ENCODE results near the gene OGFRL1. TPM values are rescaled to one million over a fixed set of nuclear protein-coding genes. Genes with fewer than 3 reads are reported as not detected.
A peak's percentile ranks its signal among the peaks of the same experiment; 100 is the strongest.

Gene OGFRL1
- total and polyA plus RNA-seq, 9 of the 15 experiments (the other 6 are each of a cell fraction or from before 2014, with no cell fraction given) = 0.01 to 0.07 (median 0.03) TPM

DNA sequence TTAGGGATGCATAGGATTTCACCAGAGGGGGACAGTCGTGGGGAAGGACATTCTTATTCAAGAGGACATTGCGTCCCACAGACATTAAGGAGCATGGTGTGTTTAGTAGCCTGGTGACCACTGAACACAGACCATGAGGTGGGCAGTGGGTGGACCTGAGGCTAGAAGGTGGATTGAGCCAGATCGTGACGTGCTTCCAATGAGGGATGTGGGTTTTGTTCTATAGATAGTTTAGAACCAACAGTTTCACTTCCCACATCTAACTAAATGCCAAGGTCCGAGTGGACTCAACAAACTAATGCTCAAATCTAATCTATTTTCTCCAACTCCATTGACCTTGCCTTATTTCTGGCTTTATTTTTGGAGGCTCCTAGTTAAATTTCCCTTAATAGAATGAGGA is 58.5 kb downstream of the OGFRL1 start:
- no peaks in the 10 kb centered on the region for H3K9me1 ChIP-seq (ENCODE audit: control insufficient read depth, insufficient read depth, low read length)
- TF ChIP-seq DDX20 (tag; IDR thresholded peaks at IDR 0.05; ENCODE audit: low read depth) = no peak
- TF ChIP-seq, protein P1, sequence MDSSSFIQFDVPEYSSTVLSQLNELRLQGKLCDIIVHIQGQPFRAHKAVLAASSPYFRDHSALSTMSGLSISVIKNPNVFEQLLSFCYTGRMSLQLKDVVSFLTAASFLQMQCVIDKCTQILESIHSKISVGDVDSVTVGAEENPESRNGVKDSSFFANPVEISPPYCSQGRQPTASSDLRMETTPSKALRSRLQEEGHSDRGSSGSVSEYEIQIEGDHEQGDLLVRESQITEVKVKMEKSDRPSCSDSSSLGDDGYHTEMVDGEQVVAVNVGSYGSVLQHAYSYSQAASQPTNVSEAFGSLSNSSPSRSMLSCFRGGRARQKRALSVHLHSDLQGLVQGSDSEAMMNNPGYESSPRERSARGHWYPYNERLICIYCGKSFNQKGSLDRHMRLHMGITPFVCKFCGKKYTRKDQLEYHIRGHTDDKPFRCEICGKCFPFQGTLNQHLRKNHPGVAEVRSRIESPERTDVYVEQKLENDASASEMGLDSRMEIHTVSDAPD (CRISPR knock-in tag; IDR thresholded peaks at IDR 0.05) = no peak
- ChIA-PET CTCF (ENCODE audit: low intra/inter-chr PET ratio) (no interaction called here), POLR2A (no interaction called here)
- no peaks in the 10 kb centered on the region for H4K20me1 ChIP-seq (replicated peaks; ENCODE audit: control insufficient read depth, insufficient read depth, low read length)
- H3K79me2 ChIP-seq (ENCODE audit: control insufficient read depth, insufficient read depth, low read length) = no peaks in the 10 kb centered on the region
- H3K9me3 ChIP-seq (replicated peaks; ENCODE audit: control insufficient read depth, insufficient read depth, low read depth, low read length) = no peaks in the 10 kb centered on the region
- no peak overlapping the region for H3K4me2 ChIP-seq (ENCODE audit: insufficient read depth, low read length)
- H3K4me3 ChIP-seq = no peak overlapping the region
- ATAC-seq = no peak
- no peak overlapping the region for H3K27ac ChIP-seq (ENCODE audit: extremely low read depth, low read depth, low read length)
- in situ Hi-C loops (cut with MboI) = no loop called here
- BruUV-seq (replicated peaks) = no TSS peak
- H3K9ac ChIP-seq (ENCODE audit: insufficient read depth in 1 of 2, low read depth in 2 of 2, low read length in 2 of 2) = no peak overlapping the region
- DNase-seq (ENCODE audit: extremely low read depth in 1 of 4, low spot score in 3 of 4) = no peak
- intact Hi-C loops (cut with micrococcal nuclease) = loop anchor here (5.0 kb wide), 2 partner anchors 640 to 1125 kb away; no protein-coding TSS in a partner anchor
- no peak overlapping the region for H2AFZ ChIP-seq (ENCODE audit: low read depth, low read length)
- H3K27me3 ChIP-seq (ENCODE audit: control insufficient read depth in 2 of 2, insufficient read depth in 2 of 2, low read length in 2 of 2) = no peaks in the 10 kb centered on the region
- no peaks in the 10 kb centered on the region for H3K4me1 ChIP-seq (replicated peaks in 1 of 2; ENCODE audit: control insufficient read depth in 2 of 2, insufficient read depth in 2 of 2, low read length in 2 of 2)
- 1% methylated on average over 5 of the region's 5 CpGs for WGBS (ENCODE audit: insufficient coverage, low coverage, missing lambda C conversion rate)
- FAIRE-seq = no peak
- no peaks in the 10 kb centered on the region for H3K36me3 ChIP-seq (ENCODE audit: control insufficient read depth, insufficient read depth, low read length)

DNA sequence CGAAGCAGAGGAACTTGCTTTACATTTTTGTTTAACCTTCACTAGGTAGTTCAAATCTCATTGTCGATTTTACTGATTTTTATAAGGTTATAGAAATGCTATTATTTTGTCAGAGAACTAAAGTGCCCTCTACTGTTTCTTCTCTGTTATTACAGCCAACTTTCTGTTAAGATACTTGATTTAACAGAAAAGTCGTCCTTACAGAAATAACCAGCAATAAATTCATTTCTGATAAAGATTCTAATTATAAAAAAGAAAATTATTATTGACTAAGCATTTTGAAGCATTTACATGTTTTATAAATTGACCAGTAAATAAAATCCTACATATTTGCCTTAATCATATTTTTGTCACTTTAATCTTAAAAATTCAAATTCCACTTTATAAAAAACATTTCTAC is 60.8 kb downstream of the OGFRL1 start:
- CTCF ChIA-PET (ENCODE audit: low intra/inter-chr PET ratio) = interaction anchor here (1.2 kb wide), 1 partner anchor 159 kb away, joined by 4 read pairs; no protein-coding TSS in a partner anchor

More for the DNA sequence above, 60.8 kb downstream of the OGFRL1 start:
- H3K4me2 ChIP-seq (ENCODE audit: insufficient read depth, low read length) = no peak overlapping the region
- H3K9me3 ChIP-seq (replicated peaks; ENCODE audit: control insufficient read depth, insufficient read depth, low read depth, low read length) = no peaks in the 10 kb centered on the region
- DNase-seq (ENCODE audit: extremely low read depth in 1 of 4, low spot score in 3 of 4) (peak in 2 of 4 experiments; percentile 8 to 20), FAIRE-seq (no peak), ATAC-seq (no peak)
- no peaks in the 10 kb centered on the region for H3K79me2 ChIP-seq (ENCODE audit: control insufficient read depth, insufficient read depth, low read length)
- no peak overlapping the region for H3K4me3 ChIP-seq
- in situ Hi-C loops (cut with MboI) (no loop called here), intact Hi-C loops (cut with micrococcal nuclease) (loop anchor here (2.0 to 5.0 kb wide), 3 partner anchors 159 to 1127 kb away; no protein-coding TSS in a partner anchor)
- no peak overlapping the region for H3K9ac ChIP-seq (ENCODE audit: insufficient read depth in 1 of 2, low read depth in 2 of 2, low read length in 2 of 2)
- H2AFZ ChIP-seq (ENCODE audit: low read depth, low read length) = no peak overlapping the region
- H4K20me1 ChIP-seq (replicated peaks; ENCODE audit: control insufficient read depth, insufficient read depth, low read length) = no peaks in the 10 kb centered on the region
- no peaks in the 10 kb centered on the region for H3K36me3 ChIP-seq (ENCODE audit: control insufficient read depth, insufficient read depth, low read length)
- no peak overlapping the region for H3K27ac ChIP-seq (ENCODE audit: extremely low read depth, low read depth, low read length)
- BruUV-seq (replicated peaks) = no TSS peak
- no peaks in the 10 kb centered on the region for H3K4me1 ChIP-seq (replicated peaks in 1 of 2; ENCODE audit: control insufficient read depth in 2 of 2, insufficient read depth in 2 of 2, low read length in 2 of 2)
- POLR2A ChIA-PET = no interaction called here
- WGBS (ENCODE audit: insufficient coverage, low coverage, missing lambda C conversion rate) = 0% methylated on average over 3 of the region's 3 CpGs
- no peaks in the 10 kb centered on the region for H3K27me3 ChIP-seq (ENCODE audit: control insufficient read depth in 2 of 2, insufficient read depth in 2 of 2, low read length in 2 of 2)
- no peaks in the 10 kb centered on the region for H3K9me1 ChIP-seq (ENCODE audit: control insufficient read depth, insufficient read depth, low read length)
- TF ChIP-seq, protein P2, sequence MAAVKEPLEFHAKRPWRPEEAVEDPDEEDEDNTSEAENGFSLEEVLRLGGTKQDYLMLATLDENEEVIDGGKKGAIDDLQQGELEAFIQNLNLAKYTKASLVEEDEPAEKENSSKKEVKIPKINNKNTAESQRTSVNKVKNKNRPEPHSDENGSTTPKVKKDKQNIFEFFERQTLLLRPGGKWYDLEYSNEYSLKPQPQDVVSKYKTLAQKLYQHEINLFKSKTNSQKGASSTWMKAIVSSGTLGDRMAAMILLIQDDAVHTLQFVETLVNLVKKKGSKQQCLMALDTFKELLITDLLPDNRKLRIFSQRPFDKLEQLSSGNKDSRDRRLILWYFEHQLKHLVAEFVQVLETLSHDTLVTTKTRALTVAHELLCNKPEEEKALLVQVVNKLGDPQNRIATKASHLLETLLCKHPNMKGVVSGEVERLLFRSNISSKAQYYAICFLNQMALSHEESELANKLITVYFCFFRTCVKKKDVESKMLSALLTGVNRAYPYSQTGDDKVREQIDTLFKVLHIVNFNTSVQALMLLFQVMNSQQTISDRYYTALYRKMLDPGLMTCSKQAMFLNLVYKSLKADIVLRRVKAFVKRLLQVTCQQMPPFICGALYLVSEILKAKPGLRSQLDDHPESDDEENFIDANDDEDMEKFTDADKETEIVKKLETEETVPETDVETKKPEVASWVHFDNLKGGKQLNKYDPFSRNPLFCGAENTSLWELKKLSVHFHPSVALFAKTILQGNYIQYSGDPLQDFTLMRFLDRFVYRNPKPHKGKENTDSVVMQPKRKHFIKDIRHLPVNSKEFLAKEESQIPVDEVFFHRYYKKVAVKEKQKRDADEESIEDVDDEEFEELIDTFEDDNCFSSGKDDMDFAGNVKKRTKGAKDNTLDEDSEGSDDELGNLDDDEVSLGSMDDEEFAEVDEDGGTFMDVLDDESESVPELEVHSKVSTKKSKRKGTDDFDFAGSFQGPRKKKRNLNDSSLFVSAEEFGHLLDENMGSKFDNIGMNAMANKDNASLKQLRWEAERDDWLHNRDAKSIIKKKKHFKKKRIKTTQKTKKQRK (IDR thresholded peaks at IDR 0.05; ENCODE audit: borderline replicate concordance, low read depth, low read length) = no peak
- TF ChIP-seq RAD21 (CRISPR knock-in tag; conservative IDR thresholded peaks at IDR 0.05 in 1 of 2, IDR thresholded peaks at IDR 0.05 in 1 of 2) = peak; percentile 32 to 54
- TF ChIP-seq, protein P3, sequence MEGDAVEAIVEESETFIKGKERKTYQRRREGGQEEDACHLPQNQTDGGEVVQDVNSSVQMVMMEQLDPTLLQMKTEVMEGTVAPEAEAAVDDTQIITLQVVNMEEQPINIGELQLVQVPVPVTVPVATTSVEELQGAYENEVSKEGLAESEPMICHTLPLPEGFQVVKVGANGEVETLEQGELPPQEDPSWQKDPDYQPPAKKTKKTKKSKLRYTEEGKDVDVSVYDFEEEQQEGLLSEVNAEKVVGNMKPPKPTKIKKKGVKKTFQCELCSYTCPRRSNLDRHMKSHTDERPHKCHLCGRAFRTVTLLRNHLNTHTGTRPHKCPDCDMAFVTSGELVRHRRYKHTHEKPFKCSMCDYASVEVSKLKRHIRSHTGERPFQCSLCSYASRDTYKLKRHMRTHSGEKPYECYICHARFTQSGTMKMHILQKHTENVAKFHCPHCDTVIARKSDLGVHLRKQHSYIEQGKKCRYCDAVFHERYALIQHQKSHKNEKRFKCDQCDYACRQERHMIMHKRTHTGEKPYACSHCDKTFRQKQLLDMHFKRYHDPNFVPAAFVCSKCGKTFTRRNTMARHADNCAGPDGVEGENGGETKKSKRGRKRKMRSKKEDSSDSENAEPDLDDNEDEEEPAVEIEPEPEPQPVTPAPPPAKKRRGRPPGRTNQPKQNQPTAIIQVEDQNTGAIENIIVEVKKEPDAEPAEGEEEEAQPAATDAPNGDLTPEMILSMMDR (IDR thresholded peaks at IDR 0.05 in 2 of 3, conservative IDR thresholded peaks at IDR 0.05 in 1 of 3; ENCODE audit: insufficient read depth in 2 of 3, low read depth in 1 of 3, low read length in 3 of 3) = peak in 1 of 3 experiments; percentile 42; a peak in 2 of 6 replicates
